Retinal pigment epithelial cell (primary cell): ENCODE data around the gene ATF5.

Source experiments
- DNase-seq: peaks from one replicate; pipeline ENCODE4 v3.0.0-alpha.2; 2010; ENCODE audit warnings: low read depth
- H3K4me3 ChIP-seq: 2 replicates; pipeline ENCODE4 v1.5.1; 2011; ENCODE audit warnings: mild to moderate bottlenecking, low read length, control low read depth, moderate library complexity
- CTCF ChIP-seq: conservative IDR thresholded peaks from 2 replicates; pipeline ENCODE4 v1.5.1; 2011; ENCODE audit warnings: low read depth, low read length, control low read depth, inconsistent platforms

ATF5 gene

GRCh38 chr19:49908480-49909420, 20.3 kb upstream of the ATF5 start:
- DNase-seq, result no peak
- no peak overlapping the region for H3K4me3 ChIP-seq
- TF ChIP-seq CTCF, result no peak

GRCh38 chr19:49910179-49910578, 18.8 kb upstream of the ATF5 start:
- no peak overlapping the region for H3K4me3 ChIP-seq
- TF ChIP-seq CTCF, result no peak
- DNase-seq, result no peak

- H3K4me3 ChIP-seq, result no peak overlapping the region
- TF ChIP-seq CTCF, result no peak
- DNase-seq, result no peak
Observed at GRCh38 chr19:49911381-49912145, 17.4 kb upstream of the ATF5 start.

- no peak overlapping the region for H3K4me3 ChIP-seq
- no peak for DNase-seq
- peak; percentile 8 for TF ChIP-seq CTCF
Observed at GRCh38 chr19:49912965-49913685, 15.9 kb upstream of the ATF5 start.

GRCh38 chr19:49913720-49914119, 15.3 kb upstream of the ATF5 start:
- DNase-seq, result no peak
- TF ChIP-seq CTCF, result no peak
- H3K4me3 ChIP-seq, result no peak overlapping the region

- no peak for DNase-seq
- no peak overlapping the region for H3K4me3 ChIP-seq
- no peak for TF ChIP-seq CTCF
Observed at GRCh38 chr19:49915271-49915670, 13.7 kb upstream of the ATF5 start.
